Kidney (tissue), 14 donors: Measurements from ENCODE around the gene WDR6. TPM values are rescaled to one million over a fixed set of nuclear protein-coding genes. Genes with fewer than 3 reads are reported as not detected.

Experiments
- DNase-seq, 5 donors: peaks; one replicate each; pipeline ENCODE4 v3.0.0-alpha.2; 2013 to 2020
- FAIRE-seq: peaks from 2 replicates; lab custom pipeline; 2012; peaks lifted over from hg19 to GRCh38; lab: Jason Lieb, UNC
- H3K27ac ChIP-seq, 2 donors: one replicate each; pipeline ENCODE4 v1.7.0; 2013; ENCODE audit warnings: low read depth in 2 of 2, low read length in 2 of 2, inconsistent platforms in 1 of 2
- H3K27me3 ChIP-seq: one replicate; pipeline ENCODE4 v1.7.1; 2013; ENCODE audit warnings: low read length, inconsistent platforms; ENCODE audit not compliant: control insufficient read depth, insufficient read depth
- H3K36me3 ChIP-seq, 3 donors: one replicate each; pipeline versions ENCODE4 v1.7.0 to v1.7.1; 2013; ENCODE audit warnings: low read length in 3 of 3, control low read depth in 1 of 3, inconsistent platforms in 1 of 3; ENCODE audit not compliant: insufficient read depth in 3 of 3, control insufficient read depth in 2 of 3
- H3K4me1 ChIP-seq, 3 donors: one replicate each; pipeline versions ENCODE4 v1.7.0 to v1.7.1; 2013; ENCODE audit warnings: low read length in 3 of 3, inconsistent platforms in 1 of 3, low read depth in 1 of 3; ENCODE audit not compliant: control insufficient read depth in 2 of 3, insufficient read depth in 2 of 3
- H3K4me3 ChIP-seq, 3 donors: one replicate each; pipeline versions ENCODE4 v1.7.0 to v1.8.1; 2013; ENCODE audit warnings: low read length in 3 of 3, control low read depth in 1 of 3, inconsistent platforms in 1 of 3
- H3K9ac ChIP-seq, 3 donors: one replicate each; pipeline versions ENCODE4 v1.7.0 to v1.7.1; 2013; ENCODE audit warnings: low read length in 3 of 3, control low read depth in 1 of 3, inconsistent platforms in 1 of 3
- H3K9me3 ChIP-seq, 3 donors: one replicate each; pipeline versions ENCODE4 v1.7.0 to v1.7.1; 2013; ENCODE audit warnings: low read length in 3 of 3, control low read depth in 1 of 3, inconsistent platforms in 1 of 3; ENCODE audit not compliant: control insufficient read depth in 2 of 3, insufficient read depth in 1 of 3
- intact Hi-C: fragments of 100-400 bp; cut with DNase I; formaldehyde crosslinking; loops from one replicate; pipeline ENCODE4 v1.11.1; 2022
- polyA plus RNA-seq: library from polyadenylated mRNA; stranded (reverse); fragments of 350-450 nt; fragmentation: Illumina TruSeq; extraction: RNeasy Lipid Tissue Mini Kit (QIAGEN cat#74804); gene quantifications from one replicate; pipeline ENCODE4 v1.2.3, GENCODE V29; 2014; ENCODE audit warnings: low read depth, low replicate concordance; ENCODE audit not compliant: insufficient read depth
- total RNA-seq: library from RNA; stranded (reverse); fragmentation: NEBNext Ultra II Directional; extraction: Animal tissue kit (Norgen Biotek cat#: 25700); gene quantifications from one replicate; pipeline ENCODE4 v1.2.1, GENCODE V29; 2021
- TF ChIP-seq, protein P1 (sequence below): IDR thresholded peaks from 3 replicates; pipeline ENCODE4 v1.5.1; 2012; ENCODE audit warnings: mild to moderate bottlenecking, moderate library complexity, borderline replicate concordance; ENCODE audit not compliant: insufficient read depth; ENCODE audit errors: extremely low read depth
- donor health status: control.
- donor health status: control.
- donor health status: control.
- donor health status: control.
- donor health status: control.
- donor health status: DM: yes; HTN: yes; CAD: no.
- donor health status: Normal renal cell carcinoma (clear cell type).

Gene WDR6
- total and polyA plus RNA-seq, 2 donors from 2014 or later = 105 to 158 TPM

DNA sequence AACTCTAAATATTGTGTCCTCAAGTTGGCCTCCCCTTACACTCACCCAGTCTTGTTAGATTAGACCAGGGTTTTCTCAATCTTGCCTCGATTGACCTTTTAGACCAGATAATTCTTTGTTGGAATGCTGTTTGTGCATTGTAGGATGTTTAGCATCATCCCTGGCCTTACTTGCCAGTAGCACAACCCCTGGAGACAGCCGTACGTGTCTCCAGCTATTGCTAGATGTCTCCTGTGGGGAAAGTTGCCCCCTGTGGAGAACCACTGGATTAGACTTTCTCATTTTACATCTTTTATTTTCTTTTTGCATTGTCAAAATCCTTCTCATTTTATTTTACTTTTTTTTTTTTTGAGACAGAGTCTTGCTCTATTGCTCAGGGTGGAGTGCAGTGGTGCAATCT lies 2.2 kb downstream of the WDR6 start:
- Histone ChIP-seq H3K36me3 (peaks cover 0 to 21% (median 4%) of the 10 kb centered on the region in 3 donors), H3K9me3 (no peaks in the 10 kb centered on the region), H3K4me3 (no peak overlapping the region), H3K4me1 (peaks cover 0 to 13% (median 9%) of the 10 kb centered on the region in 3 donors), H3K27ac (no peak overlapping the region), H3K27me3 (no peaks in the 10 kb centered on the region), H3K9ac (no peak overlapping the region)
- FAIRE-seq (no peak), DNase-seq (no peak)
- TF ChIP-seq, protein P1, sequence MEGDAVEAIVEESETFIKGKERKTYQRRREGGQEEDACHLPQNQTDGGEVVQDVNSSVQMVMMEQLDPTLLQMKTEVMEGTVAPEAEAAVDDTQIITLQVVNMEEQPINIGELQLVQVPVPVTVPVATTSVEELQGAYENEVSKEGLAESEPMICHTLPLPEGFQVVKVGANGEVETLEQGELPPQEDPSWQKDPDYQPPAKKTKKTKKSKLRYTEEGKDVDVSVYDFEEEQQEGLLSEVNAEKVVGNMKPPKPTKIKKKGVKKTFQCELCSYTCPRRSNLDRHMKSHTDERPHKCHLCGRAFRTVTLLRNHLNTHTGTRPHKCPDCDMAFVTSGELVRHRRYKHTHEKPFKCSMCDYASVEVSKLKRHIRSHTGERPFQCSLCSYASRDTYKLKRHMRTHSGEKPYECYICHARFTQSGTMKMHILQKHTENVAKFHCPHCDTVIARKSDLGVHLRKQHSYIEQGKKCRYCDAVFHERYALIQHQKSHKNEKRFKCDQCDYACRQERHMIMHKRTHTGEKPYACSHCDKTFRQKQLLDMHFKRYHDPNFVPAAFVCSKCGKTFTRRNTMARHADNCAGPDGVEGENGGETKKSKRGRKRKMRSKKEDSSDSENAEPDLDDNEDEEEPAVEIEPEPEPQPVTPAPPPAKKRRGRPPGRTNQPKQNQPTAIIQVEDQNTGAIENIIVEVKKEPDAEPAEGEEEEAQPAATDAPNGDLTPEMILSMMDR = no peak
- intact Hi-C loops = no loop called here

DNA sequence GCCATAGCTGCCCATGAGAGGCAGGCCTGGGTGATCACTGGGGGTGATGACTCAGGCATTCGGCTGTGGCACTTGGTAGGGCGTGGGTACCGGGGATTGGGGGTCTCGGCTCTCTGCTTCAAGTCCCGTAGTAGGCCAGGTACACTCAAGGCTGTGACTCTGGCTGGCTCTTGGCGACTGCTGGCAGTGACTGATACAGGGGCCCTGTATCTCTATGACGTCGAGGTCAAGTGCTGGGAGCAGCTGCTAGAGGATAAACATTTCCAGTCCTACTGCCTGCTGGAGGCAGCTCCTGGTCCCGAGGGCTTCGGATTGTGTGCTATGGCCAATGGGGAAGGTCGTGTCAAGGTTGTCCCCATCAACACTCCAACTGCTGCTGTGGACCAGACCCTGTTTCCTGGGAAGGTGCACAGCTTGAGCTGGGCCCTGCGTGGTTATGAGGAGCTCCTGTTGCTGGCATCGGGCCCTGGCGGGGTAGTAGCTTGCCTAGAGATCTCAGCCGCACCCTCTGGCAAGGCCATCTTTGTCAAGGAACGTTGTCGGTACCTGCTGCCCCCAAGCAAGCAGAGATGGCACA lies 5.3 kb downstream of the WDR6 start:
- Histone ChIP-seq H3K4me3 (no peak overlapping the region), H3K9ac (no peak overlapping the region), H3K36me3 (peaks cover 0 to 31% (median 20%) of the 10 kb centered on the region in 3 donors), H3K4me1 (peaks cover 0 to 10% (median 4%) of the 10 kb centered on the region in 3 donors), H3K27me3 (no peaks in the 10 kb centered on the region), H3K9me3 (no peaks in the 10 kb centered on the region), H3K27ac (no peak overlapping the region)
- DNase-seq = peak in 1 of 5 donors; percentile 75
- FAIRE-seq = no peak
- intact Hi-C loops = no loop called here
- TF ChIP-seq, protein P1 = no peak

DNA sequence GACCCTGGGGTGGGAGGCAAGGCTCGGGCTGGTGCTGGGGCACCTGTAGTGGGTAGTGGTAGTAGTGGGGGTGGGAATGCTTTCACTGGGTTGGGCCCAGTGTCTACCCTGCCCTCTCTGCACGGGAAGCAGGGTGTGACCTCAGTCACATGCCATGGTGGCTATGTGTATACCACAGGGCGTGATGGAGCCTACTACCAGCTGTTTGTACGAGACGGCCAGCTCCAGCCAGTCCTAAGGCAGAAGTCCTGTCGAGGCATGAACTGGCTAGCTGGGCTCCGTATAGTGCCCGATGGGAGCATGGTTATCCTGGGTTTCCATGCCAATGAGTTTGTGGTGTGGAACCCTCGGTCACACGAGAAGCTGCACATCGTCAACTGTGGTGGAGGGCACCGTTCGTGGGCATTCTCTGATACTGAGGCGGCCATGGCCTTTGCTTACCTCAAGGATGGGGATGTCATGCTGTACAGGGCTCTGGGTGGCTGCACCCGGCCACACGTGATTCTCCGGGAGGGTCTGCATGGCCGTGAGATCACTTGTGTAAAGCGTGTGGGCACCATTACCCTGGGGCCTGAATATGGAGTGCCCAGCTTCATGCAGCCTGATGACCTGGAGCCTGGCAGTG lies 6.0 kb downstream of the WDR6 start:
- H3K4me3 ChIP-seq = no peak overlapping the region
- no peaks in the 10 kb centered on the region for H3K27me3 ChIP-seq
- DNase-seq = no peak
- FAIRE-seq = no peak
- H3K36me3 ChIP-seq = peaks cover 0 to 31% (median 20%) of the 10 kb centered on the region in 3 donors
- H3K9ac ChIP-seq = no peak overlapping the region
- H3K27ac ChIP-seq = no peak overlapping the region
- no peaks in the 10 kb centered on the region for H3K9me3 ChIP-seq
- intact Hi-C loops = no loop called here
- peaks cover 0 to 12% (median 2%) of the 10 kb centered on the region in 3 donors for H3K4me1 ChIP-seq
- TF ChIP-seq, protein P1 = no peak
